ENCODE measurements around the gene JAML.

JAML gene

DNA sequence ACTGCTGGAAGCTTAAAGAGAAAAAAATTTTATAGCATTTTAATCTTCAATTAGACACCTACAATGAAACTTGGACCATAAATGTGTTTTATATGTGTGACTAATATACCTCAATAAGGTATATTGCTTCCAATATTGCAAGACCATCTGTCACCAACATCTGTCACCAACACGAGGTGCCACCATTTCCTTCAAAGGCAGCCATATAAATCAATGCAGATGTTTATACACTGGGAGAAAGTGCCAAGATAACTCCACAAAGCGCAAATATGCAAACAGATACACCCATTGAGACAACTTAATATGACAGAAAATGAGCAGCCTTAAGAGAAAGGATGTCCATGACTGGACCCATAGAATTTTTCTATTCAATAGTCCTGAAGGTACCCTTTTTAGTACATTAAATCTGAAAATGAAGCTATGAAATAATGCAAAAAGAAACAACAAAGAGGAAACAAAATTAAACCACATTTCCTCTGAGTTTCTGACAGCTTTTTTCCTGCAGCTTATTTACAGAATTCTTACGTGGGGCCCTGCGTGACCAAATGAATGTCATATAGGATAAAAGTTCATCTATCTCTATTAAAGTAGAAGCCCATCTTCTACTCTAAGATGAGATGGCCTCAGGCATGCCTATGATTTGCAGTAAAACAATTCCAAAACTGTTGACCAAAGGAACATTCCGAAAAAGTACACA, 14.8 kb upstream of the JAML start:
- no peak for DNase-seq

DNA sequence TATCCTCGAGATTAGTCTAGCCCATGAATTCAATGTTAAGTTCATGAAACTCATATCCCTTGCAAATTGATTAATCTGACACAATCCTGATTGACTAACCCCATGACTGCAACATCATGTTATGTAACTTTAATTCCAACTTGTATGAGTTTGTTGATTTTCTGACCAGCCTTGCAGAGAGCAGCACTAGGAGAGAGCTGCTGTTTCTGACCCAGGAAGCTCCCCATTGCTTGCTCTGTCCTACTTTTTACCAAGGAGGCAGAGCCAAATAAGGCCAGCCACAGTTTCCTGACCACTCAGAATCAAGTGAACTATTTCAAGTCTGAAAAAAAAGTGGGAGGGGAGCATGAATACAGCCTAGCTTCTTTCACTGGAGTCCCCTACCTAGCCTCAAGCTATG, 14.1 kb upstream of the JAML start:
- no peak for DNase-seq

DNA sequence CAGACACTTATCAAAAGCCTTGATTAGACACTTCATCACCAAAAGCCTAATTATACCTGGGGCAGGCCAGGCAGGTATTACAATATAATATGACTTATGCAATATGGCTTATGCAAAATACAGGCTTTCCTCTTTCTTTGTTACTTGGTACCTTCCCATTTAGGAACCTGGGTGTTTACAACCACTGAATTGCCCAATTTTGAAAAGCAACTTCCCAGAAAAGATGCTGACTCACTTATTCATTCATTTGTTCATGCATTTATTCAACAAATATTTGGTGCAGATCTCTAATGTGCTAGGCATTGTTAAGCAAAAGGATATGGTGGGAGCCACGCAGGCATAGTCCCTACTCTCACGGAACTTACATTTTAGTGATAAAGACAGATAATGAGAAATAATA, 13.6 kb upstream of the JAML start:
- DNase-seq: no peak

DNA sequence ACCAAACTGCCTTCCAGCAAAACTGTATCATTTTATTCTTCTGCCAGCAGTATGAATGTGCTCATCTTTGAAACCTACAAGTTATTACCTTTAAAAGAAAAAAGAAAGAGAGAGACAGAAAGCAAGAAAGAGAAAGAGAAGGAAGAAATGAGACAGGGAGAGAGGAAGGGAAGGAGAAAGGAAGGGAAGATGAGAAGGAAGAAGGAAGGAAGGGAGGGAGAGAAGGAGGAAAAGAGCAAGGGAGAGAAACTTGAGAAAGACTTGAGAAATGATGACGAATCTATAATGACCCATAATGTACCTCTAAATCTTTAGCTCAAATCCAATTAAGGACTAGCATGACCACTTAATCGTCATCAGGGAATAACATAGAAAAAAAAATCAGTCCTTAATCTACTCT, 11.4 kb upstream of the JAML start:
- DNase-seq: no peak

GRCh38 chr11:118234833-118235232, 10.0 kb upstream of the JAML start:
- DNase-seq: no peak

DNA sequence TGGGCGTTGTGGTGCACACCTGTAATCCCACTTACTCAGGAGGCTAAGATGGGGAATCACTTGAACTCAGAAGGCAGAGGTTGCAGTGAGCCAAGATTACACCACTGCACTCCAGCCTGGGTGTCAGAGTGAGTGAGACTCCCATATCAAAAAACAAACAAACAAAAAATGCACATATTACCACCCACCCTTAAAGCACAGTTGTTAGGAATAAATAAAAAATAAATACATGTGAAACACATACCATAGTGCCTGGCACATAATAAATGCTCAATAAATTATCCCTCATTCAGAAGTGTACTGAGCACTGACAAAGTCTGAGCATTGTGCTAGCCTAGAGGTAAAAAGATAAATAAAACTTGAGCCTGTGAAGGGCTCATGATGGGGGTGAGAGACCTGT, 9.0 kb upstream of the JAML start:
- DNase-seq: no peak

- no peak for DNase-seq
Observed at GRCh38 chr11:118233377-118233776, 8.6 kb upstream of the JAML start.

DNA sequence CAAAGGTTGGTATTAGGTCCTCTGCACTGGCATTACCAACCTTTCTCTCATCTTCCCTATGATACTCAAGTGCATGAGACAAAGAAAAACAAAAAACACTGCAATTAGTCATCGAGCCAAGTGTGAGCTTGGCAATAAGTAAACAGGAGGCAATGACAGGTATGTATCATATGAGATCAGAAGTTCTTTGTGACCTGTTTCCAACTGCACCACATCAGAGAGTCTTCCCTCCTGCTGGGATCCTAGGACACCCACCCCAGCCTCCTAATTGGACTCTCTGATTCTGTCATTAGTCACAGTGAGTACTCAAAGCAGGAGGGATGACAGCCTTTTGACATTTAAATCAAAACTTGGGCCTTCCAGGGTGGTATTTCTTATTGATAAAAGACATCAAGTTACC, 7.8 kb upstream of the JAML start:
- no peak for DNase-seq

DNA sequence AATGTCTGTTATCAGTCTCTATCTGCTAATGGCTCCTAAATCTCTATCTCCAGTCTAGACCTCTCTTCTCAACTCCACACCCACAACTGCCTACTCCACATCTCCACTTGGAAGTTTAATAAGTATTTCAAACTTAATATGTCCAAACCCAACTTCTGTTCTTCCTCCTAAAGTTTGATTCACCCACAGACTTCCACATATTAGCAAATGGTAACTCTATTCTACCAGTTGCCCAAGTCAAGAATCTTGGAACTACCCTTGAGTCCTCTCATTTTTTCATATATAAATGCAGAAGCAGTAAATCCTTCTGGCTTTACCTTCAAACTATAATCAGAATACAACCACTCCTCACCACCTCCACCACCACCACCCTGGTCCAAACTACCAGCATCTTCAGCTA, 6.7 kb upstream of the JAML start:
- DNase-seq: no peak

GRCh38 chr11:118230088-118230487, 5.3 kb upstream of the JAML start:
- DNase-seq: no peak

GRCh38 chr11:118229274-118229847, 4.5 kb upstream of the JAML start:
- no peak for DNase-seq

GRCh38 chr11:118227865-118228785, 3.3 kb upstream of the JAML start:
- DNase-seq: no peak

DNA sequence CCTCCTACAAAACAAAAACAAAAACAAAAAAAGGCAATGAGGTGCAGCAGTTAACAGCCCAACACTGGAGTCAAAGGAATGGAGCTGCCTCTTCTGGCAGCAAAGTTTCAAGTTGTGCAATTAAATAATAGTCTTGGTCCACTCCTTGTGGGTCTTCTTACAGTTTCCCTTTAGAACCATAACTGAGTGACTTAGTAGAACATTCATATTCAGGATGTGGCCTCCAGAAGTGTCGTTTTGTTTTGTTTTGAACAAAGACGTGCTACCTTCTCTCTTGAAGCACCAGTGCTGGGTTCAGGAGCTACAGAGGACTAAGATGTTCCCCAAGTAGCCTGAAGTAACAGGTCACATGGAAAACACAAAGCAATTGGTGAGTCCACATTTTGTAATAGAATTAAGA, 2.0 kb upstream of the JAML start:
- no peak for DNase-seq

DNA sequence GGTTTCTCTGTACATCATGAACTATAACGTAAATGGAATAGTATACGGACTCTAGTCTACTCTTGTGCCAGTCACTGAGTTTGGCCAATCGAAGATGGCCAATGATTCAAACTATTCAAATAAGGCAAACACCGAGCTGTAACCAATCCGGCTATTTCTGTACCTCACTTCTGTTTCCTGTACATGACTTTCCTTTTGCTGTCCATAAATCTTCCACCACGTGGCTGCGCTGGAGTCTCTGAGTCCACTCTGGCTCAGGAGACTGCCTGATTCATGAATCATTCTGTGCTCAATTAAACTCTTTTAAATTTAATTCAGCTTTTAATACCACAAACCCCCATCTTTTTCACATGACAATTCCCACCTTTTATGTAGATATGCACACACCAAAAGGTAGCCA, 1.5 kb upstream of the JAML start:
- DNase-seq: no peak

GRCh38 chr11:118223992-118224391, 819 bp downstream of the JAML start:
- DNase-seq: no peak

DNA sequence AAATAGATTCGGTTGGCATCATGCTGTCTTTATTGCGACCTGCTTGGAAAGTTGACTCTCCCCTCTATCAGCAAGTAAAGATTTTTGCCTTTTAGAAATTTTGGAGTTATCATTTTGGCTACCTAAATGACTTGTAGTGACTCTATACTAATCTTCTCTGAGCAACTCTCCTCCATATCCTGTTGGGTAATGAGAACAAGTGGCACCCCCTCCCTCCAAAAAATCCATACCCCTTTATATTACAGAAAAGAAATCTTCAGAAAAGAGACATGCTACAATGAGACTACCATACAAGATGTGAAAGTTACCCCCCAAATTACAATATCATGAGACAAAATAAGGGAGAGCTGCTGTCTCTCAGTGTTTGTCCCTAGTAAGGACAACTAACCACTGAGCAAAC, 1.2 kb downstream of the JAML start:
- DNase-seq: no peak

GRCh38 chr11:118222437-118222836, 2.4 kb downstream of the JAML start:
- no peak for DNase-seq

DNA sequence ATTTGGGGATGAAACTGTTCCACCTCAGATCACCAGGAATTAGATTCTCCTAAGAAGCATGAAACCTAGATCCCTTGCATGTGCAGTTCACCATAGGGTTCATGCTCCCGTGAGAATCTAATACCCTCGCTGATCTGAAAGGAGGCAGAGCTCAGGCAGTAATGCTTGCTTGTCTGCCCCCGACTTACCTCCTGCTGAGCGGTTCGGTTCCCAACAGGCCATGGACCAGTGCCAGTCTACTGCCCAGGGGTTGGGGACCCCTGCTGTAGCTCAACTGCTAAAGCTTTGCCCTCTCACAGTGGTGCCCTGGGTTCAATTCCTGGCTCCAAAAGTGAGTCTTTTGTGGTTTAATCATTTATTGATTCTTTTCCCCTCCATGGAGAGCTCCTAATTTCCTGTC, 3.4 kb downstream of the JAML start:
- no peak for DNase-seq

GRCh38 chr11:118219732-118220131, 5.1 kb downstream of the JAML start:
- DNase-seq: no peak

- no peak for DNase-seq
Observed at GRCh38 chr11:118219244-118219643, 5.6 kb downstream of the JAML start.

- no peak for DNase-seq
Observed at GRCh38 chr11:118217575-118217974, 7.2 kb downstream of the JAML start.

DNA sequence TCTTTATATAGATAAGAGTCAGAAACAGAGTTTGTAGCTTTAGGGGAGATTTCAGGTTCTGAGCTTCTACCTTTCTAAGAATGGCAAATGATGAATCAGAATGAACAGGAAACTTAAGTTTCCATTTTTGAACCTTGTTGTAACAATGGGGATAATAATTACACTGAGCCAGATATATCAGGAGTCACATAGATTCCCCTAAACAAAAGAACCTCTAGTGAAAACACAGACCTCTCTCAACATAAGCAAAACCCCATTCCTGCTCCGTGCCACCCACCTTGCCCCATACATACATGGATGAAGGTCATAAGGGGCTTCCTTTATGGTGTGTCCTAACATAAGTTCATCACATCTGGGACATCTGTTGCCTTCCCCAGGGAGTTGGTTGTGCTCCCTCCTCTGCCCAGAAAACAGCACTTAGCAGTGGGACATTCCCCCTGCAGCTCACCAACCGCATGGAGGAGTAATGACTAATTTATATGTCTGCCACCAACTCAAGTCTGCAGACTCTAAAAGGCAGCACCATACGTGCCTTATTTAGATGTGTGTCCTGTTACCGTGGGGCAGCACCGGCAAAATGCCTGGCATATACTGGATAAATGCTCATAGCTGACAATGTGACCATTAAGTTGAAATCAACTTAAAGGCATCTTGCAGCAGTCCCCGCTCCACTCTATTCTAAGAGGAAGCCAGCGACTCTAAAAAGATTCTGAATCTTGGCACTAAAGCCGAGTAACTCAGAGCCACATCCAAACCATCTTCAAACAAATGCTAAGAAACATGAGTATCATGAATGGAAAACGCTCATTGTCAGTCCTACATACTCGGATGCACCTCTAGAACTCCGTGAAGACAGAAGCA, 8.0 kb downstream of the JAML start:
- DNase-seq: no peak

- DNase-seq: no peak
Observed at GRCh38 chr11:118215765-118216164, 9.0 kb downstream of the JAML start.
